MM.1S (cell line): ENCODE data around the gene SNORC.

Experiments
- DNase-seq: peaks from one replicate; pipeline ENCODE4 v3.0.0-alpha.2; 2015
- H2AFZ ChIP-seq: fragments of 300-600 bp; sonication (generic); 2 replicates; pipeline ENCODE4 v1.6.0; 2016; ENCODE audit warnings: antibody characterized with exemption, low read length
- H3F3A ChIP-seq: fragments of 300-600 bp; sonication (generic); 2 replicates; pipeline ENCODE4 v1.6.1; 2016; ENCODE audit warnings: mild to moderate bottlenecking, antibody characterized with exemption, low read length, moderate library complexity, mixed read lengths; ENCODE audit not compliant: insufficient read depth
- H3K27ac ChIP-seq: fragments of 300-600 bp; sonication (generic); 2 replicates; pipeline ENCODE4 v1.5.1; 2016; ENCODE audit warnings: mild to moderate bottlenecking, low read length
- H3K27me3 ChIP-seq: fragments of 300-600 bp; sonication (generic); replicated peaks from 2 replicates; pipeline ENCODE4 v1.6.0; 2016; ENCODE audit warnings: low read length; ENCODE audit not compliant: insufficient read depth
- H3K36me3 ChIP-seq: fragments of 300-600 bp; sonication (generic); replicated peaks from 2 replicates; pipeline ENCODE4 v1.6.1; 2016; ENCODE audit warnings: mild to moderate bottlenecking, low read length, mixed read lengths; ENCODE audit not compliant: insufficient read depth
- H3K4me1 ChIP-seq: fragments of 300-600 bp; sonication (generic); 2 replicates; pipeline ENCODE4 v1.6.1; 2016; ENCODE audit warnings: low read length, mixed read lengths
- H3K4me2 ChIP-seq: fragments of 300-600 bp; sonication (generic); 2 replicates; pipeline ENCODE4 v1.6.0; 2016; ENCODE audit warnings: low read depth, low read length
- H3K4me3 ChIP-seq: fragments of 300-600 bp; sonication (generic); 2 replicates; pipeline ENCODE4 v1.5.1; 2016; ENCODE audit warnings: low read length, mixed read lengths
- H3K79me2 ChIP-seq: fragments of 300-600 bp; sonication (generic); 2 replicates; pipeline ENCODE4 v1.6.1; 2016; ENCODE audit warnings: mixed run types, low read length, mixed read lengths
- H3K9ac ChIP-seq: fragments of 300-600 bp; sonication (generic); 2 replicates; pipeline ENCODE4 v1.6.1; 2016; ENCODE audit warnings: low read length, mixed read lengths
- H3K9me2 ChIP-seq: fragments of 300-600 bp; sonication (generic); replicated peaks from 2 replicates; pipeline ENCODE4 v1.6.1; 2016; ENCODE audit warnings: mild to moderate bottlenecking, low read length, mixed read lengths; ENCODE audit not compliant: insufficient read depth
- H3K9me3 ChIP-seq: fragments of 300-600 bp; sonication (generic); replicated peaks from 2 replicates; pipeline ENCODE4 v1.6.1; 2016; ENCODE audit warnings: mild to moderate bottlenecking, low read length, mixed read lengths; ENCODE audit not compliant: insufficient read depth
- H4K20me1 ChIP-seq: fragments of 300-600 bp; sonication (generic); 2 replicates; pipeline ENCODE4 v1.6.1; 2016; ENCODE audit warnings: mild to moderate bottlenecking, low read length, moderate library complexity, mixed read lengths; ENCODE audit not compliant: insufficient read depth
- EZH2 ChIP-seq: fragments of 300-600 bp; sonication (generic); optimal IDR thresholded peaks from 2 replicates; pipeline ENCODE3; 2017; ENCODE audit warnings: low read depth, mild to moderate bottlenecking, antibody characterized with exemption, low read length, mixed read lengths
- EZH2phosphoT487 ChIP-seq: fragments of 300-600 bp; sonication (generic); IDR thresholded peaks from 2 replicates; pipeline ENCODE4 v1.6.1; 2018; ENCODE audit warnings: antibody characterized with exemption, low read length
- TF ChIP-seq, protein P1 (sequence below): fragments of 300-600 bp; sonication (generic); IDR thresholded peaks from 2 replicates; pipeline ENCODE4 v1.5.1; 2016; ENCODE audit warnings: antibody characterized with exemption, low read length, mixed read lengths

Gene SNORC

DNA sequence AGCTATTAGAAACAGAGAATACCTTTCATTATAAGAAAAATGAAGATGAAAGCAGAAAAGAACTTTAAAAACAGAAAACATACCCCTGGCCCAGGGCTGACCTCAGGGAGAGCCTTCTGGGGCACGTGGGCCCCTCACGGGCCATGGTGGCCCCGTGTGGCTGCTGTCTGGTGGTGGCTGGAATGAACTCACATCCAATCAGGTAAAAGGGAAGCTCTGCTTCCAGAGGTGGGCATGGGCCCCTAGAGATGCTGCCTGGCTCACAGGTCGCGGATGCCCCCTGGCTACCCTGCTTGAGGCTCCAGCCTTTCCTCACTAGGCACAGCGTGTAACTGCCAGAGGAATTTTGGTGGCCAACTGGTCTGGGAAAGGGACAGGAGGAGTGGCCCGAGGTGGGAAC lies 16.6 kb downstream of the SNORC start:
- no peak overlapping the region for H3K4me2 ChIP-seq
- H4K20me1 ChIP-seq: no peaks in the 10 kb centered on the region
- no peak for TF ChIP-seq EZH2
- TF ChIP-seq, protein P1, sequence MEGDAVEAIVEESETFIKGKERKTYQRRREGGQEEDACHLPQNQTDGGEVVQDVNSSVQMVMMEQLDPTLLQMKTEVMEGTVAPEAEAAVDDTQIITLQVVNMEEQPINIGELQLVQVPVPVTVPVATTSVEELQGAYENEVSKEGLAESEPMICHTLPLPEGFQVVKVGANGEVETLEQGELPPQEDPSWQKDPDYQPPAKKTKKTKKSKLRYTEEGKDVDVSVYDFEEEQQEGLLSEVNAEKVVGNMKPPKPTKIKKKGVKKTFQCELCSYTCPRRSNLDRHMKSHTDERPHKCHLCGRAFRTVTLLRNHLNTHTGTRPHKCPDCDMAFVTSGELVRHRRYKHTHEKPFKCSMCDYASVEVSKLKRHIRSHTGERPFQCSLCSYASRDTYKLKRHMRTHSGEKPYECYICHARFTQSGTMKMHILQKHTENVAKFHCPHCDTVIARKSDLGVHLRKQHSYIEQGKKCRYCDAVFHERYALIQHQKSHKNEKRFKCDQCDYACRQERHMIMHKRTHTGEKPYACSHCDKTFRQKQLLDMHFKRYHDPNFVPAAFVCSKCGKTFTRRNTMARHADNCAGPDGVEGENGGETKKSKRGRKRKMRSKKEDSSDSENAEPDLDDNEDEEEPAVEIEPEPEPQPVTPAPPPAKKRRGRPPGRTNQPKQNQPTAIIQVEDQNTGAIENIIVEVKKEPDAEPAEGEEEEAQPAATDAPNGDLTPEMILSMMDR: no peak
- no peak for TF ChIP-seq EZH2phosphoT487
- no peaks in the 10 kb centered on the region for H3K79me2 ChIP-seq
- no peak for DNase-seq
- H3K27ac ChIP-seq: no peak overlapping the region
- H3K9ac ChIP-seq: no peak overlapping the region
- H3K9me2 ChIP-seq: no peaks in the 10 kb centered on the region
- no peak overlapping the region for H3K4me3 ChIP-seq
- H3K4me1 ChIP-seq: no peaks in the 10 kb centered on the region
- H3K27me3 ChIP-seq: no peaks in the 10 kb centered on the region
- H3K36me3 ChIP-seq: no peaks in the 10 kb centered on the region
- H3K9me3 ChIP-seq: no peaks in the 10 kb centered on the region
- H2AFZ ChIP-seq: no peak overlapping the region
- H3F3A ChIP-seq: no peaks in the 10 kb centered on the region

DNA sequence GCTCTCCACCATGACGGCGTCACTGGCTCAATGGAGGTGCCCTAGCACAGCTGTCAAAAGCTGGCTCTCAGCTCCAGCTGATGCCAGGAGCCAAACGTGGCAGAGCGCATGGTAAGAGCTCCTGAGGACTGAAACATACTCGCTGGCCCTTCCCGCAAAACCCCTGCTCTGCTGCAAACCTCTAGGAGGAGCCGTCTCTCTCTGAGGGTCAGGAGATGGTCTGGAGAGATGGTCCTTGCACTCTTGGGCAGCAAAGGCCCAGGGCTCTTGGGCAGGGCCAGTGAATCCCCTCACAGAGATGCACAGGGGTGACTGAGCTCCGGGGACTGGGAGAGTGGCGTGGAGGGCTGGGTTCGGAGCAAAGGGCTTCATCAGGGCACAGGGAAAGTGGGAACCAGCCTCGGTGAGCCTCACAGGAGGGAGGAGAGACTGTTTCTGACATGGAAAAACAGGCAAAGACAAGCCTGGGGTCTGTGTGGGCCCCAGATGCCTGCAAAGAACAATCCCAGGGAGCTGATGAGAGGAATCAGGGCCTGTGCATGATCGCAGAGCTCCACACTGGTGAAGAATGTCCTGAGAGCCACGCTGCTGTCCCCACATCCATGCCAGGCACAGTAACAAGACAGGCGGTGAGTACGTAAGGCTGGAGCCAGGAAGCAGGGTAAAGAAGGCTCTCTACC lies 17.2 kb downstream of the SNORC start:
- no peaks in the 10 kb centered on the region for H3F3A ChIP-seq
- no peaks in the 10 kb centered on the region for H3K36me3 ChIP-seq
- no peak overlapping the region for H3K27ac ChIP-seq
- no peak for DNase-seq
- H3K9me3 ChIP-seq: no peaks in the 10 kb centered on the region
- no peak overlapping the region for H2AFZ ChIP-seq
- TF ChIP-seq, protein P1: no peak
- TF ChIP-seq EZH2 (no peak), EZH2phosphoT487 (no peak)
- H3K27me3 ChIP-seq: no peaks in the 10 kb centered on the region
- H3K4me1 ChIP-seq: no peaks in the 10 kb centered on the region
- H3K9me2 ChIP-seq: no peaks in the 10 kb centered on the region
- H4K20me1 ChIP-seq: no peaks in the 10 kb centered on the region
- H3K9ac ChIP-seq: no peak overlapping the region
- H3K4me3 ChIP-seq: no peak overlapping the region
- no peak overlapping the region for H3K4me2 ChIP-seq
- H3K79me2 ChIP-seq: no peaks in the 10 kb centered on the region

DNA sequence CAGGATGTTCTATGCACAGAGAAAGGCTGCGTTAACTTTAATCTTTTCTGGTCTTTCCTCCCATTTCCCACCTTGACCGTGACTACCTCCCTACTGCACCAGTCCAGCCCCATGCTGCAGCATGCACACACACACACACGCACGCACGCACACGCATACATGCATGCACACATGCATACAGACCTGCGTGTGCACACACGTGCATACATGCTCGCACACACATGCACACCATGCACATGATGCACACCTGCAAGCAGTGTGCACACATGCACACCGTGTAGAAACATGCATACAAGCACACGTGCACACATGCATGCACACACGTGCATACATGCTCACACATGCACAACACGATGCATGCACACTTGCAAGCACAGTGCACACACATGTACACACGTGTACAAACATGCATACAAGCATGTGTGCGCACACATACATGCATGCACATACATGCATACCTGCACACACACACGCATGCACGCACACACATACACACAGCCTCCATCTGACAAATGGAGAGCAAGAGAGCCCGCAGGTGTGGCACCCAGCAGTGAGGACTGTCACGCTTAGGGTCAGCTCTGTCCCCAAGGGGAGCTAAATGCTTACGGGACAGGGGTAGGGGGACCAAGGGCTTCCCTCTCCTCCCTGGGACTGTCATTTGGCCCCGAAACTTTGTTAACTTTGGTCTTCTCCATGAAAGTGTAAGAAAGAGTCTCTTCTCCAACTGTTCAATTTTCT lies 18.2 kb downstream of the SNORC start:
- H3K4me1 ChIP-seq: no peaks in the 10 kb centered on the region
- no peak for DNase-seq
- no peaks in the 10 kb centered on the region for H3F3A ChIP-seq
- H3K36me3 ChIP-seq: no peaks in the 10 kb centered on the region
- no peak overlapping the region for H3K4me2 ChIP-seq
- no peaks in the 10 kb centered on the region for H3K9me3 ChIP-seq
- H3K27me3 ChIP-seq: no peaks in the 10 kb centered on the region
- no peak overlapping the region for H3K27ac ChIP-seq
- no peaks in the 10 kb centered on the region for H3K79me2 ChIP-seq
- H3K9me2 ChIP-seq: no peaks in the 10 kb centered on the region
- H3K4me3 ChIP-seq: no peak overlapping the region
- H3K9ac ChIP-seq: no peak overlapping the region
- no peak overlapping the region for H2AFZ ChIP-seq
- no peaks in the 10 kb centered on the region for H4K20me1 ChIP-seq
- TF ChIP-seq EZH2phosphoT487 (no peak), EZH2 (no peak)
- TF ChIP-seq, protein P1: no peak
